GM18858 (cell line): ENCODE results near the gene SLC9A8.
A peak's percentile ranks its signal among the peaks of the same experiment; 100 is the strongest.

ENCODE experiments used
- ATAC-seq: cut with Tn5 transposase; IDR thresholded peaks from one replicate; pipeline ENCODE4 v1.9.1; 2021; ENCODE audit not compliant: unreplicated experiment

Gene SLC9A8

DNA sequence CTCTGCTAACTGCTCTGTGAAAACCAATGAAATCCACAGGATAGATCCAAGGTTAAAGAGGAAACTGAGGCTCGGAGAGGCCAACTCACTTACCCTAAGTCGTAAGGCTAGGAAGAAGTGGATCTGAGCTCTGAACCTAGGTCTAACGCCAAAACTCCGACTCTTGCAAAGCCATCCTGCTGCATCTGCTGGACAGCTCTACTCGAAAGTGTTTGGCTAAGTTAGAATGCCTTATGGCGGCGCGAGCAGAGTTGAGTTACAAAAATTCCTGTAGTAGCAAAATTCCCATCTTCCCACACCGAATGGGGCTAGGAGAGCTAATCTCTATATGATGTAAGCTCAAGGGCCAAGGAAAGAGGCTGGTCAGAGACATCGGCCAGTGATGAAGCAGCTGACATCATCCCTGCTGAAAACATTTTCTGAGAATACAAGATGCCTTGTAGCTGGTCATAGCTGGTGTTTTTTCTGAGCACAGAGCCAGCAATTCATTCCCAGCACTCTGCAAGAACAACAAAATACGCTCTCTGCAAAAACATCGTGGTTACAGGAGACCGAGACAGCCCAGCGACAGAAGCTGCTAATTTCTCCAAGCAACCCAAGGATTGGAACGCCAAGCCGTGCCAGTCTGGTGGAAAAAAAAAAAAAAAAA, 100.9 kb downstream of the SLC9A8 start:
- no peak for ATAC-seq

DNA sequence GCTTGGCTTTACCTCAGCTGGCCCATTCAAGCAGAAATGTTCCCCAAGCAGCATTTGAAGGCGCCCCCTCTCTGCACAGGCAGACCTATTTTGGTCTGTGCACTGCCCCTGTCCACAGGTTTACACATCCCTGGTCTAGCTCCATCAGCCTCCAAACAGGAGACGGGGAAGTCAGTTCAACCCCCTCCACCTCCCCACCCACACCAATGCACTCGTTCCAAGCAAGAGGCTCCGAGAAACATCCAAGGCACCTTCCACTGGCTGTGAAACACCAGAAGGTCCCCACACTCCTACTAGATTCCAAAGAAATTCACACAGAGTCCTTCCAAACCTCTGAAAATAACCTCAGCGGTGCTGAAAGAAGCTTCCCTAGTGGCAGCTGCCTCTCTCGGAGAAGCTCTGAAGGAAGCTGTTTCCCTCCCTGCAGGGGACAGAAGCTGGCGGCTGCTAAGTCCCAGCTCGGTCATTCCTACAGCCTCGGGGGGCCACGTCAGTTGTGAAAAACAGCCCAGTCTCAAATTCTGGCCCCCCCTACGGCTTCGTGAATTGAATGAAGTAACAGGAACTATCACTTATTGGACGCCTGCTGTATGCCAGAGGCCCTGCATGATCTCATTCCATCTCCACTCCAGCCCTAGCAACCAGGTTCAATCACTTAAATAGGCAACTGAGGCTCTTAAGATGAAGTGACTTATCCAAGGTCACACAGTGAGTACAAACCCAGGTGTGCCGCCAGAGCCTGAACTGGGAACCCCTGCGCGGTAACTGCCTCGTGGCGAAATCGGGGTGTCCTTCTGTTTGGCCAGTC, 101.9 kb downstream of the SLC9A8 start:
- no peak for ATAC-seq

- peak; percentile 22 for ATAC-seq
These were observed 102.4 kb downstream of the SLC9A8 start for GRCh38 chr20:49915118-49915379.

DNA sequence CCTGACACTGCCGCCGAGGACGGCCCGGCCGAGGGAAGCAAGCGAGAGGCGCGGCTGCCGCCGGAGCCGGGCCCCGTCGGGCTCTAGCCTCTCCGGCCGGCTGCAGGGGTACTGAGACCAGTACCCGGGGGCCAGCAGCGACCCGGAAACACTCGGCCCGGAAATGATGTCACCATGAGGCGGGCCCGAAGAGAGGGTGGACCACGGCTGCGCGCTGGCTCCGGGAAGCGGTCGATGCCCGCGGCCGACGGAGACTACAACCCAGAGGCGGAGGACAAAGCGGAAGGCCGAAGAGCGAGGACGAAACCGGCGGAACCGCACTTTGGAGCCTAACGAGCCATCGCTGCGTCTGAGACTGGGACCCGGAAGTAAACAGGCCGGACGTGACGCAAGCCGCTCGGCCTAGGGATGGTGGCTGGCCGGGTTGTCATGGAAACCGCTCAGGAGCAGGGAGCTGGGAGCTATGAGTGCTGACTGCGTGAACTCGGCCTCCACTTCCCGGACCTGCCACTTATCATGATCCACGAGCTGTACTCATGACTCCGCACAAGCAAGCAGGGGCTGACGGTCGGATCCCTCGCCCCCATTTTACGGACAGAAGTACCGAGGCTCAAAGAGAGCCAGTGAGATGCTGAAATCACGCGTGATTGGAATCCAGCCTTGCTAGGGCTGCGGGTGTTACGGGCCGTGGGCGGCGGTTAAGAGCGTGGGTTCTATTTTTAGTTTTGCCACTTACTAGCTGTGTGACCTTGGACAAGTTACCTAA, 102.9 kb downstream of the SLC9A8 start, which contains the start of gene SPATA2:
TSS of gene SPATA2 (minus strand) at position 150 of the 766 bp plus-strand sequence. CDS start 7,039 bp downstream, outside the sequence.
- peak; percentile 64 for ATAC-seq

GRCh38 chr20:49916146-49917002, 103.7 kb downstream of the SLC9A8 start:
- no peak for ATAC-seq

DNA sequence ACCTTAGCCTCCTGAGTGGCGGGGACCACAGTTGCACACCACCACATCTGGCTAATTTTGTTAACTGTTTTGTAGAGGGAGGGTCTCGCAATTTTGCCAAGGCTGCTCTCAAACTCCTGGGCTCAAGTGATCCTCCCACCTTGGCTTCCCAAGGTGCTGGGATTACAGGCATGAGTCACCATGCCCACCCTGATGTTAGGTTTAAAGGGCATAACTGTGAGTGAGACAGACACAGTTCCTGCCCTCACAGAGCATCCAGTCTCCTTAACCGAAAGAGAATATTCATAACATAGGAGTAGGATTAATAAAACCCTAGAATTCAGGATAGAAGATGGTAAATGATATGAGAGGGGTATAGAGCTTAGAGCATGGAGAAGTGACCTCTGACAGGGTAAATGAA, 105.8 kb downstream of the SLC9A8 start:
- no peak for ATAC-seq

GRCh38 chr20:49919009-49919408, 106.4 kb downstream of the SLC9A8 start:
- ATAC-seq = no peak

- no peak for ATAC-seq
These were observed 106.8 kb downstream of the SLC9A8 start for GRCh38 chr20:49919461-49919860.

DNA sequence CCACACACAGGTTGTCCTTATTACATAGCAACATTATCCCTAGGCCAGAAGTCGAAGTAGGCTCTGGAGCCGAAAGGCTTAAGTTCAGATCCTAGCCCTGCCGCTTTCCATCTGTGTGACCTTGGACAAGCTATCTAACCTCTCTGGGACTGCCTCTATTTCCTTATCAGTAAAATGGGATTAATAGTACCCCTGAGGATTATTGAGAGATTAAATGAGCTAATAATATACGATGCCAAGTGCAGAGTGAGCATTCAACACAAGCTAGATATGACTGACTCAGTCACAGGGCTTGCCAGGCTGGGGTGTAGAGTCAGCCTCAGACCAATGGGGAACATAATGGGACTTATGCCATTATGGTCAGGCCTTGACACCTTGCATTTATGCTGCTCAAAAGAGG, 111.6 kb downstream of the SLC9A8 start:
- no peak for ATAC-seq

GRCh38 chr20:49925901-49926454, 113.3 kb downstream of the SLC9A8 start:
- no peak for ATAC-seq

DNA sequence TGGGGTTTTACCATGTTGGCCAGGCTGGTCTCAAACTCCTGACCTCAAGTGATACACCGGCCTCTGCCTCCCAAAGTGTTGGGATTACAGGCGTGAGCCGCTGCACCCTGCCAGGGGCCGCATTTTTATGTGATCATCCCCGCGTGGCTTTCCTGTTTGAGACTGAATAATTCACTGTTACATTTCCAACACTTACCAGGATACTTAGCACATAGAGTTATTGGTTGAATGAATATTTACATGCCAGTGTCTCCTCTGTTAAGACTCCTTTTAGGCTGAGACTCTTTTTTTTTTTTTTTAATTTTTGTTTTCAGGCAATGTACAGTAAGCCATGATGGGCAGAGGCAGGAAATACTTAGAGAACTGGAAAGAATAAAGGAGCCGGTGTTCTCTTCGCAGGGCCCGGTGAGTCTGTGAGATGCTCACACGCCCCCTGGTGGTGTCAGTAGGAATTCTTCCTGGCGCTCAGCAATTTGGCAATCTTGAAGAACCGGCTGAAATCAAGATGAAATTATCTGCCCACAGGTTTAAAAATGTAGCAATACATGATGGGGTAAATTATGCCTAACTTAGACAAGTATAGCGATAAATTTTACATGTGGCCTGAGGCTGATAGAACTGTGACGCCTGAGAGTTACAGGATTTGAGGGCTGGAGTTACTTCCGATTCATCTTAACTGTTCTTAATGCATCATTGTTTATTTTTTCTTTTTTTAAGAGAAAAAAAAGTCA, 115.9 kb downstream of the SLC9A8 start:
- ATAC-seq = no peak

DNA sequence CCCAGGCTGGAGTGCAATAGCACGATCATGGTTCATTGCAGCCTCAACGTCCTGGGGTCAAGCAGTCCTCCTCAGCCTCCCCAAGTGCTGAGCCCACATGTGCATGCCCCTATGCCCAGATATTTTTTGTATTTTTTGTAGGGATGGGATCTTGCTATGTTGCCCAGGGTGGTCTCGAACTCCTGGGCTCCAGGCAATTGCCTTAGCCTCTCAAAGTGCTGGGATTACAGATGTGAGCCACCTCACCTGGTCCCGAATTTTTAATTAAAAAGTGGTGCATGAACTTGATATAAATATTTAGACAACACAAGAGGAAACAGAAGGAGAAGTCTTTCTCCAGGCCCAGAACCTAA, 116.5 kb downstream of the SLC9A8 start:
- no peak for ATAC-seq

DNA sequence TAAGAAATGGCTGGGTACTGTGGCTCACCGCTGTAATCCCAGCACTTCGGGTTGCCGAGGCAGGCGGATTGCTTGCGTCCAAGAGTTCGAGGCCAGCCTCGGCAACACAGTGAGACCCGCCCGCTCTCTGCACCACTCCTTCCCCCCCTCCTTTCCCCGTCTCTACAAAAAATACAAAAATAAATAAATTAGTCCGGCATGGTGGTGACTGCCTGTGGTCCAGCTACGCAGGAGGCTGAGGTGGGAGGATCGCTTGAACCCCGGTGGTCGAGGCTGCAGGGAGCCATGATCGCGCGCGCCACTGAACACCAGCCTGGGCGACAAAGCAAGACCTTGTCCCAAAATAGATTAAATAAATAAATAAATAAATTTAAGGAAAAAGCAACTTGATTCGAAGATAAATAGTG, 123.1 kb downstream of the SLC9A8 start:
- ATAC-seq = no peak

DNA sequence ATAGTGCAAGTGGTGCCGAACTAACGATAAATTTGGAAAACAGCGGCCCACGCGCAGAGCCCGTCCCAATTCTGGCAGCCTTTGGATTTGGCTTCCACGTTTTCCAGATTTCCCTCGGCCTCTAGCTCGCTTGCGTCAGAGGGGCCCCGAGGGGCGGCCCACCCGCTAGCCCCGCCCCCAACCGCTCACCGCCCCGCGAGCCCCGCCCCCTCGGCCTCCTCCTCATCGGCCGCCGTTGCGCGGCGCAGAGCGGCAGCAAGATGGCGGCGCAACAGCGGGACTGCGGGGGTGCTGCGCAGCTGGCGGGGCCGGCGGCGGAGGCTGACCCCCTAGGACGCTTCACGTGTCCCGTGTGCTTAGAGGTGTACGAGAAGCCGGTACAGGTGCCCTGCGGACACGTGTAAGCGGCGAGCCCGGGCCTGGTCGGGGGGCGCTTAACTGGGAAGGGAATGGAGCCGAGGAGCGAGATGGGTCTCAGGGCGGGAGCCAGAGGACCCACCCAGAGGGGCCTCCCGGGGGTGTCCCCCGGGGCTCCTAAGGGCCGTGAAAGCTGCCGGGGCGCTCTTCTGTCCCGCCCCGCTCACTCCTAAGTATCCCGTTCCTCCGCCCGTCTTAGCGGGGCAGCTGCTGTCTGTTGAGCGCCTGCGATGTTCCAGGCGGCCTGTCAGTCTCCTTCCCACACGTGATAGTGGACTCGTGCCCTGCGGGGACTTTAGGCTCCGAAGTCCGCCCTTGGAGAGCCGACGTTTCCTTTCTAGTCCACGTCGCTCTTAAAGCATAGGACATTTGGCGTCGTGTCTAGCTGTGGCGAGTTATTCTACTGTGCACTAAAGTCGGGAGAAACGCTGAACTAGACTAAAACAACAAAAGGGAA, 123.8 kb downstream of the SLC9A8 start, which contains the start of gene RNF114:
TSS of gene RNF114 (plus strand) at position 245 of the 874 bp plus-strand sequence. CDS start at position 261, 16 bp downstream.
- ATAC-seq = peak; percentile 44

DNA sequence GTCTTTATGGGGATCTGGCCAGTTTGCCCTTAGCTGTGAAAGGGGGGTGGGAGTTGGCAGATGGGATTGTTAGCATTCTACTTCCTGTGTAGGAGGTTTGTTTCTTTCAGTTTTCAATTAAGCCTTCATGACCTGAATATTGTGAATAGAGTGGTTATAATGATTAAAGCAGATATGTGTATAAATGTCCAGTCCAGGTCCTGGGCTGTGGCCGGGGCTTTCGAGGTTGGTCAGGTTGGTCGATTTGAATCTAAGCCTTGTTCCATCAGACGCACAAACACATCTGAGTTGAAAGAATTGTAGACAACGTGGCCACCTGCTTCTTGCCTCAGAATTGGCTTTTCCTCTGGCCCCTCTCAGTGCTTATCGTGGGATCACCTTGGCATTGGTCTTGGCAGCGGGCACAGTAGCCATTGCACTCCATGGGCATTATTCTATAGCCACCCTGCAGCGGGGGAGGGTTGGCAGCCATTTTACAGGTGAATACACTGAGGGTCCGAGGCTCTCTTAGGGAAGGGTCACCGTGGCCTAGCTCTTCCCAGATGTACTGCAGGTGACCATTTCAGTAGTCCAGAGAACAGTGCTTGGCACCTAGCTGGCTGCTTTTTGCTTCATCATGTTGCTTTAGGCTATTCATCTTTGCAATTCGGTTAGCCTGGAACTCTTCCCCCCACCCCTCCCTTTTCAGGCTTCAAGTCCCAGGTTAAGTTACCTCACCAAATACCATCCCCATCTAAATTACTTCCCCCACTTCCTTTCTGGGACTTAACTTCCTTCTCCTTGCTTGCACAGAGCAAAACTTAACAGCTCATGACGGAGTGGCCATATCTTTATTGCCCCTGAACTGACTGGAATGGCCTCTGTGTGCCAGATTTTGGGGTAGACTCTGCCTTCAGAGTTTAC, 124.7 kb downstream of the SLC9A8 start:
- ATAC-seq = no peak

DNA sequence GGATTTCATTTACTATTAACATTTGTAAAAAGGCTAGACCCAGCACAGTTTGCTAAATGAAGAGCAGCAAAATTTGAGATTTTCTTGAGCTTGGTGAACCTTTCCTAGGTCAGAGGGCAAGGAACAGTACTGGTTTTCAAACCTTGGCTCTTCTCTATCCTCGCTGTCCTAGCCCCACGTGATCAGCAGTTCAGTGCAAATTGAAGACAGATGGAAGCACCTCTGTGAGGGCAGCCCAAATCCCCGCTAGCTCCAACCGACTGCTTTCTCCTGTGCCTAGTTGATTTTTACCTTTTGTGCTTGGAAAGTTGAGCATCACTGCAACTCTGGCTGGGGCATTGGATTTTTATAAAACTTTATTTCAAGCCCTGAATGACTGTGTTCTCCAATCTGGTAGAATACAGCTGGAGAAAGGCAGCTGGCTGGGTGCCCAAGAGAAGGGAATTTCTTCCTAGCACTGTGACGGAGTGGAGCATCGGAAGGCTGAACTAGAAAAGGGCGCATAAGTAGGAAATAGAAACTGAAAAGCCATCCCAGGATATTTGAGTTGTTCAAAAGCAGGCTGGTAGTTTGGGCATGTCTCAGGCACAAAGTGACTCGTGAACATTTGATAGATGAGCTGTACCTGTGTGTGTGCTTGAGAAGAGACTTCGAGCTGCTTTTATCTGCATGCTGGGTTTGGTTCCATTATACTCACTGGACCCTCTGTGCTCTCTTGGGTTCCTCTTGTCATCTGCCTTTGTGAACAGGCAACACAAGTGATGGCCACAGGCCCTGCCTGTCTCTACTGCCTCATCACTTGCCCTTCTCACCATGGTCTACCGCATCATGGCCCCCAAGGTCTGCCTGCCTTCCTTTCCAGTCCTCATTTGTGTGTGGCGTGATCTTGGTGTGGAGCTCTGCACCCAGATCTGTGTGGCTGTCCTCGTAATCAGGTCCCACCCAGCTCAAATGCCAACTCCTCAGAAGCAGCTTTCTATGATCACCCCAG, 125.8 kb downstream of the SLC9A8 start:
- no peak for ATAC-seq

DNA sequence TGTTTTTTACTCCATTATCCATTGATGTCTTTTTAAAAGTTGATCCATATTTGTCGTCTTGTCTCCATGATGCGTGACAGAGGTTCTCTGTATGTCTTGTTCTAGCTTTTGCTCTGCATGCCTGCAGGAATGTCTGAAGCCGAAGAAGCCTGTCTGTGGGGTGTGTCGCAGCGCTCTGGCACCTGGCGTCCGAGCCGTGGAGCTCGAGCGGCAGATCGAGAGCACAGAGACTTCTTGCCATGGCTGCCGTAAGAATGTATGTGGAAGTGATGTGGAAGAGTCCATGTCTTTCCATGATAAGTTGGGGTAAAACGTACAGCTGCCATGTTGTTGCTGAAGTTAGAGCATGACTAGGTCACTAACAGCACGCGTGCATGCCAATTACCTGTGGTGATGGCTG, 128.8 kb downstream of the SLC9A8 start:
- ATAC-seq = no peak
